CD8-positive, alpha-beta memory T cell (primary cell): ENCODE data around the gene ARL1. TPM values are rescaled to one million over a fixed set of nuclear protein-coding genes. Genes with fewer than 3 reads are reported as not detected.

Experiments used
- CTCF ChIA-PET: fragments of 350-600 bp; sonication (Branson Sonifier 250); formaldehyde crosslinking; loops from one replicate; lab custom pipeline; 2021; ENCODE audit warnings: antibody characterized with exemption; lab: Charles Lee
- POLR2A ChIA-PET: fragments of 350-600 bp; sonication (Branson Sonifier 250); formaldehyde crosslinking; loops from one replicate; lab custom pipeline; 2021; ENCODE audit warnings: antibody characterized with exemption; lab: Charles Lee
- DNase-seq, 5 donors: peaks; one replicate each; pipeline versions ENCODE4 v3.0.0 to v3.0.0-alpha.2; 2020 to 2022; ENCODE audit warnings: mixed read lengths in 1 of 5
- H3K27ac ChIP-seq: one replicate; pipeline ENCODE4 v1.7.0; 2013; ENCODE audit warnings: low read depth, mild to moderate bottlenecking, low read length, moderate library complexity
- H3K27me3 ChIP-seq: 2 replicates; pipeline ENCODE4 v1.7.0; 2013; ENCODE audit warnings: low read length, mild to moderate bottlenecking; ENCODE audit not compliant: insufficient read depth, poor library complexity, severe bottlenecking
- H3K36me3 ChIP-seq: 2 replicates; pipeline ENCODE4 v1.7.0; 2013; ENCODE audit warnings: mild to moderate bottlenecking, low read length, moderate library complexity; ENCODE audit not compliant: insufficient read depth
- H3K4me1 ChIP-seq: 2 replicates; pipeline ENCODE4 v1.7.0; 2013; ENCODE audit warnings: mild to moderate bottlenecking, low read length, moderate library complexity; ENCODE audit not compliant: insufficient read depth
- H3K4me3 ChIP-seq: 2 replicates; pipeline ENCODE4 v1.7.0; 2013; ENCODE audit warnings: mild to moderate bottlenecking, low read length
- H3K9me3 ChIP-seq: 2 replicates; pipeline ENCODE4 v1.7.0; 2013; ENCODE audit warnings: mild to moderate bottlenecking, low read length
- H3K27ac Mint-ChIP-seq, 8 donors: one replicate each; pipeline ENCODE4 v1.8.0; 2020 to 2021; ENCODE audit warnings: mixed read lengths in 8 of 8, mild to moderate bottlenecking in 6 of 8, inconsistent platforms in 3 of 8, moderate library complexity in 3 of 8
- H3K27me3 Mint-ChIP-seq, 2 donors: one replicate each; pipeline ENCODE4 v1.8.0; 2020 to 2021; ENCODE audit warnings: mixed read lengths in 2 of 2, mild to moderate bottlenecking in 1 of 2, moderate library complexity in 1 of 2
- H3K36me3 Mint-ChIP-seq, 3 donors: one replicate each; pipeline ENCODE4 v1.8.0; 2020 to 2021; ENCODE audit warnings: mixed read lengths in 3 of 3, inconsistent platforms in 1 of 3, mild to moderate bottlenecking in 1 of 3
- H3K4me1 Mint-ChIP-seq, 3 donors: one replicate each; pipeline ENCODE4 v1.8.0; 2020 to 2021; ENCODE audit warnings: mixed read lengths in 3 of 3, inconsistent platforms in 1 of 3, mild to moderate bottlenecking in 1 of 3
- H3K4me3 Mint-ChIP-seq, 7 donors: one replicate each; pipeline ENCODE4 v1.8.0; 2020 to 2021; ENCODE audit warnings: mixed read lengths in 7 of 7, mild to moderate bottlenecking in 6 of 7, moderate library complexity in 4 of 7, inconsistent platforms in 2 of 7
- H3K9me3 Mint-ChIP-seq, 5 donors: one replicate each; pipeline ENCODE4 v1.8.0; 2020 to 2022; ENCODE audit warnings: mixed read lengths in 5 of 5, mild to moderate bottlenecking in 3 of 5, moderate library complexity in 2 of 5, inconsistent platforms in 1 of 5
- polyA plus RNA-seq: library from polyadenylated mRNA; unstranded; fragments of 300-500 nt; fragmentation: Illumina TruSeq; gene quantifications from one replicate; pipeline ENCODE4 v1.2.3, GENCODE V29; 2021
- total RNA-seq, 2 experiments: library from RNA; stranded (reverse); gene quantifications; one replicate each; pipeline ENCODE4 v1.2.3, GENCODE V29; 2021

ARL1 gene
- total RNA-seq (10 to 100 TPM; 71.1 to 74.4 TPM), polyA plus RNA-seq (41.7 TPM)

DNA sequence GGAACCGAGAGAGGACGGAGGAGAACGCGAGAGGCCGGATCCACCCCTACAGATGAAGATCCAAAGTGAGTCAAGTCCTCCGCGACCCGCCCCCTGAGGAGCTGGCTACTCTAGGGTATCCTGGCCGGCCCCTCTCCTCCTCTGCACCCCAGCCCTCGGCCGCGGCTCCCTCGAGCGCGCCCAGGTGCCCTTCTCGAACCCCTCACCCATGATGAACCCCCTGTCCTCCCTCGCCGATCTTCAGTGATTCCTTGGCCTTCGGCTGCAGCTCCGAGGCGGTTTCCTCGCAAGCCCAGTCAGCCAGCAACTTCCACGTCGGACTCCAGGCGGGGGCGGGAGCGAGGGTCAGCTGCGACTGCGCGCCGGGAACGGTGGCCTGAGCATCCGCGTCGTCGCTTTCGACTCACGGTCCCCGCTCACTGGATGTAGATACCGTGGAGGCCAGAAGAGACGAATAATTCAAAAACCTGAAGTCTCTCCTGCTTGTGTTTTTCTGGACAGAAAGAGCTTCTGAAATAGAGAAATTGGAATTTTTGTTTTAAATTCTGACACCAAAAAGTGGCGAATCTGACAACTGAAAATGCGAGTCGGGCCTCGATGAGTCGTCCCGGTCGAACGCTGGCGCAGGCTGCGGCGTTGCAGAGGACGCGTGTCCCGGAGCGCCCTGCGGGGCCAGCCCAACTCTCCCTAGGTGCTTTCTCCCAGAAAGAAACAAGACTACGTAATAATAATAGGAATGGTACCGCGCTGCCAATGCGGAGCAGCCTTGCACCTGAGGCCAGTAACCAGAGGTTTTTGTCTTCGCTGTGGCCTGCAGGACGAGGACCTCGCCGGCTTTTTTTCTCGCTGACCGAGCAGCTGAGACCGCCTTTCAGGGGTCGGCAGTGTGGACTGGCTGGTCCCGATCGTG is at the start of gene ARL1:
Gene ARL1, minus strand, starts transcription at position 337 of the 910 bp plus-strand sequence. Its CDS starts 127 bp downstream, at position 210.
- peaks cover 0 to 23% (median 0%) of the 10 kb centered on the region in 3 donors for H3K36me3 Mint-ChIP-seq
- H3K4me3 Mint-ChIP-seq: peak within 1 kb of the TSS; percentile 92 to 100 (median 98)
- peaks cover 9% of the 10 kb centered on the region for H3K4me1 ChIP-seq
- H3K27ac Mint-ChIP-seq: peak within 1 kb of the TSS; percentile 74 to 99 (median 96)
- H3K4me1 Mint-ChIP-seq: peaks cover 32 to 43% (median 40%) of the 10 kb centered on the region in 3 donors
- peak within 1 kb of the TSS; percentile 88 for H3K27ac ChIP-seq
- peaks cover under 1% of the 10 kb centered on the region for H3K36me3 ChIP-seq
- H3K9me3 Mint-ChIP-seq: no peaks in the 10 kb centered on the region
- H3K27me3 Mint-ChIP-seq: peaks cover 0 to 4% of the 10 kb centered on the region in 2 donors
- CTCF ChIA-PET: interaction anchor here (0.7 to 1.4 kb wide), 6 partner anchors 13 to 432 kb away, joined by 3 to 4 read pairs (median 3); no protein-coding TSS in a partner anchor
- no peaks in the 10 kb centered on the region for H3K27me3 ChIP-seq
- no peaks in the 10 kb centered on the region for H3K9me3 ChIP-seq
- POLR2A ChIA-PET: no interaction called here
- peak within 1 kb of the TSS; percentile 89 for H3K4me3 ChIP-seq
- DNase-seq: peak; percentile 59 to 74 (median 64)

- ChIA-PET POLR2A (no interaction called here), CTCF (no interaction called here)
- H3K27ac Mint-ChIP-seq: peak overlapping the region in 5 of 8 donors; percentile 25 to 96 (median 43)
- Histone ChIP-seq H3K27ac (no peak overlapping the region), H3K9me3 (no peaks in the 10 kb centered on the region), H3K4me1 (peaks cover 12% of the 10 kb centered on the region), H3K36me3 (no peaks in the 10 kb centered on the region), H3K27me3 (no peaks in the 10 kb centered on the region), H3K4me3 (peak overlapping the region; percentile 23)
- peaks cover 2 to 4% of the 10 kb centered on the region in 2 donors for H3K27me3 Mint-ChIP-seq
- DNase-seq: peak in 3 of 5 donors; percentile 6 to 48 (median 26)
- H3K4me1 Mint-ChIP-seq: peaks cover 11 to 15% (median 15%) of the 10 kb centered on the region in 3 donors
- H3K4me3 Mint-ChIP-seq: peak overlapping the region in 6 of 7 donors; percentile 55 to 84 (median 70)
- H3K36me3 Mint-ChIP-seq: peaks cover 0 to 7% (median 0%) of the 10 kb centered on the region in 3 donors
- peaks cover 0 to 6% (median 0%) of the 10 kb centered on the region in 5 donors for H3K9me3 Mint-ChIP-seq
Observed at GRCh38 chr12:101455685-101456084, 48.1 kb upstream of the ARL1 start.

GRCh38 chr12:101441461-101442224 is 34.1 kb upstream of the ARL1 start:
- H3K4me3 ChIP-seq: no peak overlapping the region
- Mint-ChIP-seq H3K9me3 (no peaks in the 10 kb centered on the region), H3K4me3 (no peak overlapping the region), H3K27me3 (peaks cover 0 to 3% of the 10 kb centered on the region in 2 donors), H3K4me1 (no peaks in the 10 kb centered on the region), H3K36me3 (no peaks in the 10 kb centered on the region), H3K27ac (no peak overlapping the region)
- H3K4me1 ChIP-seq: no peaks in the 10 kb centered on the region
- DNase-seq: no peak
- H3K36me3 ChIP-seq: no peaks in the 10 kb centered on the region
- H3K27ac ChIP-seq: no peak overlapping the region
- no peaks in the 10 kb centered on the region for H3K9me3 ChIP-seq
- POLR2A ChIA-PET: no interaction called here
- CTCF ChIA-PET: no interaction called here
- H3K27me3 ChIP-seq: no peaks in the 10 kb centered on the region

- Histone ChIP-seq H3K36me3 (no peaks in the 10 kb centered on the region), H3K4me3 (no peak overlapping the region), H3K27ac (no peak overlapping the region), H3K9me3 (no peaks in the 10 kb centered on the region), H3K4me1 (no peaks in the 10 kb centered on the region), H3K27me3 (no peaks in the 10 kb centered on the region)
- Mint-ChIP-seq H3K27ac (no peak overlapping the region), H3K27me3 (peaks cover 1 to 10% of the 10 kb centered on the region in 2 donors), H3K4me1 (no peaks in the 10 kb centered on the region), H3K4me3 (no peak overlapping the region), H3K9me3 (no peaks in the 10 kb centered on the region), H3K36me3 (no peaks in the 10 kb centered on the region)
- ChIA-PET CTCF (no interaction called here), POLR2A (no interaction called here)
- DNase-seq: no peak
Observed at GRCh38 chr12:101439236-101439635, 31.7 kb upstream of the ARL1 start.

DNA sequence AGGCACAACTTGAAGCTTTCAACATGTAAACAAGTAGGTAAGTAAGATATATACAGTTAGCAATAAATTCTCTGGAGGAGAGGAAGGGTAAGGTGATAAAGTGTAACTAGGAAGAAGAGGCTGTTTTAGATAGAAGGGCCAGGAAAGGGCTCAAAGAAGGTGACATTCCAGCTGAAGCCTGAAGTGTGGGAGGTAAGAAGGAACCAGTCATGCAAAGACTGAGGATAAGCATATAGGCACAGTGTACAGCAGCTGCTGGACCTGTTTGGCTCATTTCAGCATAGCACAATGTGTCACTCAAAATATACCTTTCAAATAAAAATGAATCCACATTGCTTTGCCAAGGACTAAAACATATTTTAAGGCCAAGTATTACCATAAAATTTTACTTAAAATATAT is 28.6 kb upstream of the ARL1 start:
- no peaks in the 10 kb centered on the region for H3K4me1 Mint-ChIP-seq
- H3K9me3 Mint-ChIP-seq: no peaks in the 10 kb centered on the region
- CTCF ChIA-PET: no interaction called here
- Histone ChIP-seq H3K4me3 (no peak overlapping the region), H3K27me3 (no peaks in the 10 kb centered on the region), H3K36me3 (no peaks in the 10 kb centered on the region), H3K4me1 (no peaks in the 10 kb centered on the region), H3K27ac (no peak overlapping the region), H3K9me3 (no peaks in the 10 kb centered on the region)
- no peak overlapping the region for H3K4me3 Mint-ChIP-seq
- H3K36me3 Mint-ChIP-seq: no peaks in the 10 kb centered on the region
- DNase-seq: no peak
- POLR2A ChIA-PET: no interaction called here
- H3K27me3 Mint-ChIP-seq: peaks cover 1 to 19% of the 10 kb centered on the region in 2 donors
- H3K27ac Mint-ChIP-seq: no peak overlapping the region

DNA sequence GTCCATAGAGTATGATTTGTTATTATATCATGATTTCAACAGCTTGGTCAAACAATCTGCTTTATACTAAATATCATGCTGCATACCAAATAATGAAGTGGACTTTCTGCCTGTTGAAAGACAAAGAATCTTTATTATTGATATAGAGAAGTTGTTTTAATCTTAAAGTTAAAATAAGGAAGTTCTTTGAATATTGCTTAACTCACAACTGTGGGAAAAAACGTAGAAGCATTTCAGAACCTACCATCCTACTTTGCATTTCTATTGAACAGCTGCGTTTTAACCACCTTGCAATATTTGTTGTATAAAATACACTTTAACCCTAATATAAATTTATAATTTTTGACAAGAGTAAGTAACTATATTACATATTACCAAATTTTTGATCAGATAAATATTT is 22.9 kb upstream of the ARL1 start:
- Mint-ChIP-seq H3K27me3 (peaks cover 4 to 14% of the 10 kb centered on the region in 2 donors), H3K36me3 (no peaks in the 10 kb centered on the region), H3K27ac (no peak overlapping the region), H3K9me3 (no peaks in the 10 kb centered on the region), H3K4me1 (no peaks in the 10 kb centered on the region), H3K4me3 (no peak overlapping the region)
- ChIA-PET POLR2A (no interaction called here), CTCF (no interaction called here)
- Histone ChIP-seq H3K27ac (no peak overlapping the region), H3K27me3 (no peaks in the 10 kb centered on the region), H3K4me1 (no peaks in the 10 kb centered on the region), H3K4me3 (no peak overlapping the region), H3K9me3 (no peaks in the 10 kb centered on the region), H3K36me3 (no peaks in the 10 kb centered on the region)
- DNase-seq: no peak

DNA sequence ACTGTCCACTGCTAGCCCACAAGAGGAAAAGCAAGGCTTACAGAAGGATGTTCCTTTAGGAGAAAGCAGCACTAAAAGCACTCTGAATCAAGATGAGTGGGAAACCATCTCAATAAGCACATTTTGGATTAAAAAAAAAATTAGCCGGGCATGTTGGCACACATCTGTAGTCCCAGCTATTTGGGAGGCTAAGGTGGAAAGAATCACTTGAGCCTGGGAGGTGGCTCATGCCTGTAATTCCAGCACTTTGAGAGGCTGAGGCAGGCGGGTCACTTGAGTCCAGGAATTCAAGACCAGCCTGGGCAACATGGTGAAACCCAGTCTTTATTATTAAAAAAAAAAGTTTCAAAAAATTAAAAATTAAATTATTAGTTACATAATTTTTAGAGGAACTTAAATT is 17.0 kb upstream of the ARL1 start:
- ChIA-PET CTCF (no interaction called here), POLR2A (interaction anchor here (0.6 kb wide), 1 partner anchor 293 kb away, joined by 3 read pairs; no protein-coding TSS in a partner anchor)
- Histone ChIP-seq H3K9me3 (no peaks in the 10 kb centered on the region), H3K27ac (no peak overlapping the region), H3K4me1 (no peaks in the 10 kb centered on the region), H3K36me3 (no peaks in the 10 kb centered on the region), H3K4me3 (no peak overlapping the region), H3K27me3 (no peaks in the 10 kb centered on the region)
- no peaks in the 10 kb centered on the region for H3K4me1 Mint-ChIP-seq
- H3K4me3 Mint-ChIP-seq: no peak overlapping the region
- H3K27ac Mint-ChIP-seq: no peak overlapping the region
- H3K36me3 Mint-ChIP-seq: no peaks in the 10 kb centered on the region
- peaks cover 10 to 11% of the 10 kb centered on the region in 2 donors for H3K27me3 Mint-ChIP-seq
- H3K9me3 Mint-ChIP-seq: no peaks in the 10 kb centered on the region
- DNase-seq: no peak
